NCI-H526 (cell line): ENCODE measurements around the gene TTLL11.
"Not testable (repeated sequence)": the region's sequence is repeated elsewhere in the genome, so short reads cannot be mapped to it uniquely, and the experiment has no call there.

Experiments used
- DNase-seq, 2 experiments: peaks; one replicate each; lab custom pipeline; 2025; lab: John Stamatoyannopoulos, UW

Gene TTLL11

GRCh38 chr9:122001491-122002201 lies 91.5 kb downstream of the TTLL11 start:
- no peak for DNase-seq

DNA sequence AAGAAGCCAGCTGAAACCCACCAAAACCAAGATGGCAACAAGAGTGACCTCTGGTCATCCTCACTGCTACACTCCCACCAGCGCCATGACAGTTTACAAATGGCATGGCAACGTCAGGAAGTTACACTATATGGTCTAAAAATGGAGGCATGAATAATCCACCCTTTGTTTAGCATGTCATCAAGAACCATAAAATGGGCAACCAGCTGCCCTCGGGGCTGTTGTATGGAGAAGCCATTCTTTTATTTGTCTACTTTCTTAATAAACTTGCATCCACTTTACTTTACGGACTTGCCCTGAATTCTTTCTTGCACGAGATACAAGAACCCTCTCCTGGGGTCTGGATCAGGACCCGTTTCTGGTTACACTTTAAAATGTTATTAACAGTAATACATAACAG lies 92.6 kb downstream of the TTLL11 start:
- DNase-seq = not testable (repeated sequence)

GRCh38 chr9:121999556-121999955 lies 93.6 kb downstream of the TTLL11 start:
- no peak for DNase-seq

DNA sequence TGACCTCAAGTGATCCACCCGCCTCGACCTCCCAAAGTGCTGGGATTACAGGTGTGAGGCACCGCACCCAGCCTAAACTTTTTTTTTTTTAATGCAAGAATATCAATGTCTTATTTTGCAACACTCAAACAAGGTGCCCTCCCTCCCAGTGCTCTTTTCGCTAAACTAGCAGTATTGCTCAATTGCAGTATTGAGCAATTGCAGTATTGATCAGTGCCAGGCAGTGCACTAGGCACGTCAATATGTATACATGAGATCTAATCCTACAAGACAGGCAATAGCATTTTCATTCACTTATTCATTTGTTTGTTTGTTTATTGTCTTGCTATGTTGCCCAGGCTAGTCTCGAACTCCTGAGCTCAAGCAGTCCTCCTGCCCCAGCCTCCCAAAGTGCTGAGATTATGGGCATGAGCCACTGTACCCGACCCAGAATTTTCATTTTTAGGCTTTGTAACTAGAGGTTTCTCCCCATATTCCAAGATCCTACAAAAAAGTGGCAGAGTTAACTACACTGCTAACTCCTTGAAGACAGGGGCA lies 94.5 kb downstream of the TTLL11 start:
- DNase-seq = no peak

DNA sequence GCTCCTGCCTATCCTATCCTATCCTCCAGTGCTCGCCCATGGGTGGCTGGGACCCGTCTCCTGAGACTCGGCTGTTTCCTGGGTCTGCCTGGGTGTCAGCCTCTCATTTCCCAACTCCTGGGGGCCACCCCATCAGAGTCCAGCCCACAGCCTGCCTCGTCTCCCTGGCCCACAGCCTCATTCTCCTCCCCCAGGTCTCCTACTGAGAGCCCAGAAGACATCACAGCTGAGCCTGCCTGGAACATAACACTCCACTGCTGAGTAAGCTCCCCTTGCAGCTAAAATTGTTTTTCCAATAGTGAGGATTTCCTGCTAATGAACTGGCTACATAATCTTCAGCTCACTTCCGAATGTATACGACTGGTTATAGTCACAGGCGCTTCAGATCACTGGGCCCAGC lies 95.3 kb downstream of the TTLL11 start:
- DNase-seq = no peak

DNA sequence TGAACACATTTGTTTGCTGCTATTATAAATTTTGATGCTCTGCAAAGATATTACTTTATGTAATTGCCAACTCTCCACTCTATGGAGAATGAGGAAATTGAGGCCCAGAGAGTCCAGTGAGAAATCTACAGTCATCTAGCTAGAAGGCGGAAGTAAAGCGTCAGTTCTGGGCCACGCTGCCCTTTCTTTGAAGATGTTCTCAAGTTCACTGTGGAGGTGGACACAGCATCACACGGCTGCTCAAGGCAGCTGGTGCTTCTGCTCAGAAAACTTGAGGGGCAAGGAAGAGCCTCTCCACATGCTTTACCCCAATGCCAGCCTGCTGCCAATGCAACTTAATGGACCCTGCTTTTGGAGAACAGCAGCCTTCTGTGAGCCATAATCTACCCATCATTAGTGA lies 96.3 kb downstream of the TTLL11 start:
- no peak for DNase-seq

- no peak for DNase-seq
These were observed 97.1 kb downstream of the TTLL11 start for GRCh38 chr9:121995997-121996396.

DNA sequence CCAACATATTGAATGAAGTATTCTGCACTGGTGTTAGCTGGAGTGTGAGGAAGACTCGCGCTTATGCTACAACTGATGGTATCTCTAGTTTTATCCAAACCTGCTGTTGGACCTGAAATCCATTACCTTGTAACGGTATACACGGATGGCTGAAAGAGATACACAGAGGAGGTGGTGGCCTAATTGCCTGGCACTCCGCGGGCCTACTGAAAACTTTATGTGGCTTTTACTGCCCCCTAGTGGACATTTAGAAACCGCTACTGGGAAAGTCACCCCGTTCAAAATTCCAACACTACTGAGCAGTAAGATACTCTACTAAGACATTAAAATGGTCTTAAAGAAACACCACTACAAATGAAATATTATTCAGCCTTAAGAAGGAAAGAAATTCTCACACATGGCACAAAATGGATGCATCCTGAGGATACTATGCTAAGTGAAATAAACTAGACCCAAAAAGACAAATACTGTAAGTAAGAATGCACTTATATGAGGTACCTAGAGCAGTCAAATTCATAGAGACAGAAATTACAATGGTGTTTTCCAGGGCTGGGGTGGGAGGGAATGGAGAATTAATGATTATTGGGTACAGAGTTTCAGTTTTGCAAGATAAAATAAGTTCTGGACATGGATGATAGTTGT lies 100.4 kb downstream of the TTLL11 start:
- DNase-seq = peak; percentile 7 to 73

- no peak for DNase-seq
These were observed 101.8 kb downstream of the TTLL11 start for GRCh38 chr9:121991307-121991661.

- no peak for DNase-seq
These were observed 102.4 kb downstream of the TTLL11 start for GRCh38 chr9:121990600-121991306.

- peak in 1 of 2 experiments; percentile 28 for DNase-seq
These were observed 104.1 kb downstream of the TTLL11 start for GRCh38 chr9:121989010-121989409.

- no peak for DNase-seq
These were observed 105.8 kb downstream of the TTLL11 start for GRCh38 chr9:121987314-121987713.

DNA sequence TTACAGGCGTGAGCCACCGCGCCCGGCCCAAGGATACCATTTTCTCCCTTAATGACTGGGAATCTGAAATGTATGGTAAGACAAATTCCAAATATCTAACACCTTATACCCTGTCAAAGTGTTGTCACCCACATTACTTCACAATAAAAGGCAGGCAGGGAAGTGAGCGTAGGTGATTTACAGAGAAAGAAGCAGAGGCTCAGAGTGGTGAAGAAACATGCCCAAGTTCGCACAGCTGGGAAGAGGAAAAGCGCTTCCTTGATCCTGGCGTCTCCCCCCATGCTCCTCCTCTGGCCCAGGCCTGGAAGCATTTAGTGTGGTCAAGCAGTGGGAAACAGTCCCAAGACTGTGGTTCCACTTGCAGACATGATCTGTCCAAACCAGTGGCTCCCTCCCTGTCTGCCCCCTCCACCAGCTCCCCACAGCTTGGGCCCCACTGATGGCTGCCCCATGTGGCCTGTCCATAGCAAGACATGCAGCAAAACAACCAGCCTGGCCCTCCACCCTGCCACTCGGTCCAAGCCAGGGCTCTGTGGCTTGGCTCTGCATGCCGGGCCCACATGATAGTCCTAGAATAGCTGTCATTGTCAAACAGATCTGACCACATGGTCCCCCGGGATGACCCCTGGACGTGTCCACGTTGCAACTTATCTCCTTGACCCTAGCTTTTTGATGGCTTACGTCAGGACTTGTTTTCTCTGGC lies 107.2 kb downstream of the TTLL11 start:
- no peak for DNase-seq

DNA sequence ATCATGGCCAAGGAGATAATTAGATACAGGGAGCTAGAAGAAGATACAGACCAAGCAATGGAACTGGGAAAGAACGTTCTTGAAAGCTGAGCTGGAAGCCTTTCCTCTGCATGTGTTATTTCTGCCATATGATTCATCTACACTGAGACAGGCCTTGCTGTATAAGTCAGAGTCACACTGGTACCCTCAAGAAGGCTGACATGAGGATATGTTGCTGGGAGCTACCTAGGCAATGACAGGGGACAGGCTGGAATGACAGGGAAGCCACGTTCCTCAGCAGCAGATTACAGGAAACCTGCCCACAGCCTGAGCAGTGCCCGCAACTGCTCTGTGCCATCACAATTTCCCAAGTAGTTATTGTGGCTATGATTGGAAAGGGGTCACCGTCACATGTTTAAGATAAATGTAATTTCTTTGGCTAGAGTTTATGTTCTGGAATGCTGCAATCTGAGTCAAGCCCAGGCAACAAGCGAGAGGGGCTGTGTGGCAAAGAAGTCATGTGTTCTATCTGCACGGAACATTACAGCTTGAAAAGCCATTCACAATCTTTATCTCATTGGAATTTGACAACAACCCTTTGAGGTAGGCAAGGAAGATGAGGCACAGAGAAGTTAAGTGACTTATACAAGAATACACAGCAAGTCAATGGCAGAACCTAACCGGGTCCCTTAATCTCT lies 108.2 kb downstream of the TTLL11 start:
- DNase-seq = no peak

DNA sequence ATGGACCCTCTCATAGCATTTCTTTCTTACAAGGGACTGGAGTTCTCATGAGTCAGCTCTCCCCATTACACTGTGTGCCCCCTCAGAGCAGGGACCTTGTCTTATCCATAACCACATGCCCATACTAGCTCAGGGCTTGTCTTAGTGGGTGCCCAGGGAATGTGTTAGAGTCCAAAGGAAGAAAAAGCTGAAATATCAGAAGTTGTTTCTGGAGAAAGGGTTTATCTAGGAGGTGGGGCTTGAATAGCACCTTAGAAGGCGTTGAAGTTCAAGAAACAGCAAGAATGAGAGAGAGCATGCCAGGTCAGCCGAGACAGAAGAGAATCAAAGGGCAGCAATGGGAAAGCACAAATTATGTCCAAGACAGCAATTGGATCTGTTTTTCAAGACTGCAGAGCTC lies 109.4 kb downstream of the TTLL11 start:
- no peak for DNase-seq

DNA sequence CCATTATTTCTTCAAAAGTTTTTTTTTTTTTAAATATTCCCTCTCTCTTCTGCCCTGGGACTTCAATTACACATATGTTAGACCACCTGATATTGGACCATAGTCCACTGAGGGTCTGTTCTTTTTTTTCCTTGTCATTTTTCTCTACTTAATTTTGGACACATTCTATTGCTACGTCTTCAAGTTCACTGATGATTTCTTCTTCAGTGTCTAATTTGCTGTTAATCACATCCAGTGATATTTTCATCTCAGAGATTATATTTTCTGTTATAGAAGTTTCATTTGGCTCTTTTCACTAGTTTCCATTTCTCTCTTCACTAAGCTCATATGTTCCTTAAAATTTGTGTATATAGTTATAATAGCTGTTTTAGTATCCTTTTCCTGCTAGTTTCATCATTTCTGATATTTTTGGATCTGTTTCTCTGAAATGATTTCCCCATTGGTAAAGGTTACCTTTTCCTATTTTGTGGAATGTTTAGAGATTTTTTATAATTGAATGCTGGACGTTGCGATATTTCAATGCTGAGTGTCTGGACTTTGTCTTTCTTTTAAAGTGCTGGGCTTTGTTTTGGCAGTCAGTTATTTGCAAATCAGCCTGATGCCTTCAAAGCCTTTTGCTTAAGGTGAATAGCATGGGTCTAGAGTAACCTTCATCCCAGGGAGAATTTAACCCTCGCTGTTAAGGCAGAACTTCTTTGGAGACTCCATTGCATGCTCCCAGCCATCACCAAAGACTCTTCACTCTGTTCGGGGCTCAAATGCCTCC lies 111.8 kb downstream of the TTLL11 start:
- DNase-seq = no peak

- DNase-seq = not testable (repeated sequence)
These were observed 112.4 kb downstream of the TTLL11 start for GRCh38 chr9:121980665-121981064.

- no peak for DNase-seq
These were observed 113.4 kb downstream of the TTLL11 start for GRCh38 chr9:121979736-121980135.

- no peak for DNase-seq
These were observed 116.4 kb downstream of the TTLL11 start for GRCh38 chr9:121976751-121977150.

DNA sequence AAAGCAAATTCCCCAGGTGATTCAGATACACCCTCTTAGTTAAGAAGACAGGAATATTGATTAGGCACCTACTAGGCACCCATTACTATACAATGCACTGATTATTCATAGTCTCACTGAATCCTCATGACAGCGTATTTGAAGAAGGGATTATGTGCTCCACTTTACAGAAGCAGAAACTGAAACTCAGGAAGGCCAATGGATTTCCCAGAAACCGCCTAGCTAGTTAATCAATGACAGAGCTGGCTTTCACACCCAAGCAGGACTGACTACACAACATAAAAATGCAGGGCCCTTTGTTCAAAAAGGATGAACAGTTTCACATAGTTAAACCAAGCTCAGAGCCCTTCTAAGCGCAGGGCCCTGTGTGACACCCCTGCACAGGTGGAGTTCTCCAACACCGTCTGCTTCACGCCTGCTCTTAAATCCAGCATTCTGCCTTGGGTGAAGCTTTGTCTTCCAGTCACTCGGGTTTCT lies 117.3 kb downstream of the TTLL11 start:
- peak; percentile 1 to 33 for DNase-seq

DNA sequence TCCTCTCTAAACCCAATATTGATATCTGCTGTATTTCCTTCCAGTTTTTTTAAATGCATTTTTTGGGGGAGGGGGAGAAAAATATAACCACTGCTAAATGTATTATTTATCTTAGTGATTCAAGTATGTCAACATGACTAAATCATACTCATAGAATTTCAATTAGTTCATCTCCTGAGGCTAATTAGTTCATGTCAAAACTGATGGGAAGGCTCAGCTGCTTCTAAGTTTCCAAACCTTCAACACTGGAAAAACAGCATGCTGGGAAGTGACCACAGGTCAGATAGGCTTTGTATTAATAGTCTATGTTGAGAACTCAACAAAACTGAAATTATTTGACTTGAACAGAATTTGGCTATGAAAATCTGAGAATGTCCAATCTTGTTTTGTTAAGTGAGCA lies 118.7 kb downstream of the TTLL11 start:
- no peak for DNase-seq
